IPS-18a (cell line): ENCODE data around the gene SIGLEC10.
A peak's percentile ranks its signal among the peaks of the same experiment; 100 is the strongest.
"Not testable (repeated sequence)": the region's sequence is repeated elsewhere in the genome, so short reads cannot be mapped to it uniquely, and the experiment has no call there.

Experiments used
- H3K27ac ChIP-seq: one replicate; pipeline ENCODE4 v1.5.1; 2013; ENCODE audit warnings: low read length
- H3K27me3 ChIP-seq: one replicate; pipeline ENCODE4 v1.6.1; 2013; ENCODE audit warnings: mild to moderate bottlenecking, low read length; ENCODE audit not compliant: control insufficient read depth, insufficient read depth
- H3K36me3 ChIP-seq: one replicate; pipeline ENCODE4 v1.6.1; 2013; ENCODE audit warnings: low read depth, low read length; ENCODE audit not compliant: control insufficient read depth
- H3K4me1 ChIP-seq: one replicate; pipeline ENCODE4 v1.6.1; 2013; ENCODE audit warnings: low read depth, low read length; ENCODE audit not compliant: control insufficient read depth
- H3K4me3 ChIP-seq: one replicate; pipeline ENCODE4 v1.5.1; 2013; ENCODE audit warnings: low read length
- H3K9ac ChIP-seq: one replicate; pipeline ENCODE4 v1.6.1; 2013; ENCODE audit warnings: mild to moderate bottlenecking, low read length, moderate library complexity
- H3K9me3 ChIP-seq: one replicate; pipeline ENCODE4 v1.6.1; 2013; ENCODE audit warnings: low read depth, low read length; ENCODE audit not compliant: control insufficient read depth

SIGLEC10 gene

DNA sequence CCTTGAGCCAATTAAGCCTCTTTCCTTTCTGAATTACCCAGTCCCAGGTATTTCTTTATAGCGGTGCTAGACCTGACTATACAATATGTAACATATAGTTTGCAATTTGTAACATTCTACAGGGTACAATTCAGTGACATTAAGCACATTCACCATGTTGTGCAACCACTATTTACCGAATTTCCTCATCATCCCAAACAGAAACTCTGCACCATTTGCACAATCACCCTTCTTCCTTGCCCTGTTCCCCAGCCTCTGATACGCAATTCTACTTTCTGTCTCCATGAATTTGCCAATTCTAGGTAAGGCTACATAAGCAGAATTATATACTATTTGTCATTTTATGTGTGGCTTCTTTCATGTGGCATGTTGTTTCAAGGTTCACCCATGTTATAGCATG lies 13.7 kb upstream of the SIGLEC10 start:
- Histone ChIP-seq H3K36me3 (no peaks in the 10 kb centered on the region), H3K9ac (no peak overlapping the region), H3K4me1 (no peaks in the 10 kb centered on the region), H3K9me3 (no peaks in the 10 kb centered on the region), H3K27me3 (no peaks in the 10 kb centered on the region), H3K27ac (no peak overlapping the region), H3K4me3 (no peak overlapping the region)

DNA sequence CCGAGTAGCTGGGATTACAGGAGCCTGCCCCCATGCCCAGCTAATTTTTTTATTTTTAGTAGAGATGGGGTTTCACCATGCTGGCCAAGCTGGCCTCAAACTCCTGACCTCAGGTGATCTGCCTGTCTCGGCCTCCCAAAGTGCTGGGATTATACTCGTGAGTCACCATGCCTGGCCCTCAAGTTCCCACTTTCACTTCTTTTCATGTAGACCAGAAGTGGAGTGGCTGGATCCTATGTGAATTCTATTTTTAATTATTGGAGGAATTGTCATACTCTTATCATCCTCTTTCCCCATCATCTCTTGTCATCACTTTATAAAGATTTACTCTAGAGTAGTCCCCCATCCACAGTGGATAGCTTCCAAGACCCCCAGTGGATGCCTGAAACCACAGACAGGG lies 12.8 kb upstream of the SIGLEC10 start:
- Histone ChIP-seq H3K9me3 (no peaks in the 10 kb centered on the region), H3K9ac (no peak overlapping the region), H3K27me3 (no peaks in the 10 kb centered on the region)

GRCh38 chr19:51427201-51427600 lies 9.8 kb upstream of the SIGLEC10 start:
- Histone ChIP-seq H3K9ac (no peak overlapping the region), H3K4me3 (no peak overlapping the region), H3K4me1 (no peaks in the 10 kb centered on the region), H3K27ac (no peak overlapping the region), H3K27me3 (no peaks in the 10 kb centered on the region), H3K9me3 (no peaks in the 10 kb centered on the region), H3K36me3 (no peaks in the 10 kb centered on the region)

More for the DNA sequence above, 12.8 kb upstream of the SIGLEC10 start:
- Histone ChIP-seq H3K36me3 (no peaks in the 10 kb centered on the region), H3K4me3 (no peak overlapping the region), H3K4me1 (no peaks in the 10 kb centered on the region), H3K27ac (no peak overlapping the region)

- Histone ChIP-seq H3K9me3 (no peaks in the 10 kb centered on the region), H3K4me1 (no peaks in the 10 kb centered on the region), H3K9ac (no peak overlapping the region), H3K4me3 (peak overlapping the region; percentile 37), H3K36me3 (no peaks in the 10 kb centered on the region), H3K27ac (no peak overlapping the region), H3K27me3 (peaks cover 9% of the 10 kb centered on the region)
These were observed 4.6 kb upstream of the SIGLEC10 start for GRCh38 chr19:51422053-51422448.

DNA sequence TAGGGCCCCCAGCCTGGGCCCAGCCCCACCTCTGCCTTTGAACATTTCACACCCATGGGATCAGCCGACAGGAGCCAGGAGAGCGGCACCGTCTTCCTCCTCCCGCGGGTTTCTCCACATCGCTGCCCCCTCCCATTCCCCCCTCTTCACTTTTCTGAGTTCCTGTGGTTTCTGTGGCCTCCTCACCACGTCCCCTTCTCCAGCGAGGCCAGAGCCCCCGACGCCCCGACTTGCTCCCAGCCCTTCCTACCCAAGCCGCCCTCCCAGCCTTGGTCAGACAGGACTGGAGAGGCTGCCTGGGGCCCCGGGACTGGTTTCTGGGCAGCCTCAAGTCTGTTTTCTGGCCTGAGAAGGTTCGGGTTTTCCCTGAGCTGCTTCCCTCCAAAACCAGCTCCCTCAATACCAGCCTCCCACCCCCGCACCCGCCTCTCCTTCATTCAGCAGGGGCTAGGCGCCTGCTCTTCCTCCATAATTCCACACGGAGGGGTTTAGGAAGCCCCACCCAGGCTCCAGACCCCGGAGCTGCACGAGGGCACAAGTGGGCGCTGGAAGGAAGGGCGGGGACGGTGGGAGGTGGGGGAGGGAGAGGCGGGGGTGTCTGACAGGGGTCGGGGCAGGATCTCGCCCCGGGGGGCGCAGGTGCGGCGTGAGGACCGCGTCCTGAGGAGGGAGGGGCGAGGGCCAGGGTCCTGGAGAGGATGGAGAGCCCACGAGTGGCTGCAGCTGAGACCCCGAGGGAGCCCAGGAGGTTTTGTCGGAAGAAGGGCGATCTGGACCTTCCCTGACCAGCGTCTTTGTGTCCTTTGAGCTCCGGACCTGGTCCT lies 4.0 kb upstream of the SIGLEC10 start:
- Histone ChIP-seq H3K36me3 (no peaks in the 10 kb centered on the region), H3K9me3 (no peaks in the 10 kb centered on the region), H3K4me3 (peak overlapping the region; percentile 37), H3K4me1 (no peaks in the 10 kb centered on the region), H3K27me3 (peaks cover 9% of the 10 kb centered on the region), H3K27ac (no peak overlapping the region), H3K9ac (no peak overlapping the region)

DNA sequence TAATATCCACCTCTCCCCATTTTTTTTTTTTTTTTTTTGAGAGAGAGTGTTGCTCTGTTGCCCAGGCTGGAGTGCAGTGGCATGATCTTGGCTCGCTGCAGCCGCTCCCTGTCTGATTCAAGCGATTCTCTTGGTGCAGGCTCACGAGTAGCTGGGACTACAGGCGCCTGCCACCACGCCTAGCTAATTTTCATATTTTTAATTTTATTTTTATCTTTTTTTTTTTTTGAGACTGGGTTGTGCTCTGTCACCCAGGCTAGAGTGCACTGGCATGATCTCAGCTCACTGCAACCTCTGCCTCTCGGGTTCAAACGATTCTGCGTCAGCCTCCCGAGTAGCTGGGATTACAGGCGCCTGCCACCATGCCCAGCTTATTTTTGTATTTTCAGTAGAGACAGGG lies 3.1 kb upstream of the SIGLEC10 start:
- H3K4me3 ChIP-seq, H3K27ac ChIP-seq, H3K36me3 ChIP-seq, H3K9ac ChIP-seq, H3K9me3 ChIP-seq, H3K27me3 ChIP-seq, H3K4me1 ChIP-seq: not testable (repeated sequence)

GRCh38 chr19:51418707-51419106 lies 1.3 kb upstream of the SIGLEC10 start:
- Histone ChIP-seq H3K27me3 (peaks cover 9% of the 10 kb centered on the region), H3K9me3 (no peaks in the 10 kb centered on the region), H3K36me3 (no peaks in the 10 kb centered on the region), H3K9ac (no peak overlapping the region), H3K4me3 (no peak overlapping the region), H3K27ac (no peak overlapping the region), H3K4me1 (no peaks in the 10 kb centered on the region)

DNA sequence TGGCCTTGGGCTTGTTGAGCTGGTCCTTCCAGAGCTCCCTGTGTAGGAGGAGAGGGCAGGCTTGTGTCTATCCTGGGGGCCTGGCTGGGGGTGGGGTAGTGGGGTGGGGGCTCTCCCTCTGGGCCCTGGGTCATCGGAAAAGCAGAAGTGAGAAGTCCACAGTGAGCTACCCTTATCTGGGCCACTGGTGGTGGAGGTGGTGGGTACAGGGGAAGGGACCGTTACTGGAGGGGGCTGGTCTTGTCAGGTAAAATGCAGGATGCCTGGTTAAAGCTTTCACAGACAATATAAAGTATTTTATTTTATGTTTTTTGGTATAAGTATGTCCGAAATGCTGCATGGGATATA lies 342 bp upstream of the SIGLEC10 start:
- Histone ChIP-seq H3K27me3 (peaks cover 9% of the 10 kb centered on the region), H3K27ac (no peak overlapping the region), H3K9me3 (no peaks in the 10 kb centered on the region), H3K9ac (no peak overlapping the region), H3K4me1 (no peaks in the 10 kb centered on the region), H3K4me3 (no peak overlapping the region), H3K36me3 (no peaks in the 10 kb centered on the region)

- H3K9ac ChIP-seq, H3K4me3 ChIP-seq, H3K9me3 ChIP-seq, H3K36me3 ChIP-seq, H3K4me1 ChIP-seq, H3K27ac ChIP-seq, H3K27me3 ChIP-seq: not testable (repeated sequence)
These were observed 1.0 kb downstream of the SIGLEC10 start for GRCh38 chr19:51416422-51416821.

DNA sequence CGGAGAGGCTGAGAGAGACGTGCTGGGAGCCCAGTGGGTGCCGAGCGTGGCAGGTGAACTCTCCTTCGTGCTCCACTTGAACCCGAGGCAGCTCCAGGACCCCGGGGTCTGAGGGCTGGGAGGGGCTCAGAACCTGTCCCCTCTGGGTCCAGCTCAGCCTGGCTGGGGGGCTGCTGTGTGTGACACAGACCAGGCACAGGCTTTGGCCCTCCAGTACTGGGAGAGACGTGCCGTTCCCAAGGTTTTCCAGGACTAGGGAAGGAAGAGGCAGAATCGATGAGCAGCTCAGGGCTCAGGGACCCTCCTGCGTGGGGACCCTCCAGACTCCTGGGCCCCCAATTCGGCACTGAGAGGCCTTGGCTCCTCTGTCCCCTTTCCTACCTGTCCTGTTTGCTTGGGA lies 2.3 kb downstream of the SIGLEC10 start:
- no peaks in the 10 kb centered on the region for H3K36me3 ChIP-seq
- H3K9ac ChIP-seq, result no peak overlapping the region
- H3K27ac ChIP-seq, result no peak overlapping the region
- no peaks in the 10 kb centered on the region for H3K4me1 ChIP-seq
- H3K9me3 ChIP-seq, result no peaks in the 10 kb centered on the region
- H3K27me3 ChIP-seq, result no peaks in the 10 kb centered on the region
- H3K4me3 ChIP-seq, result no peak overlapping the region

DNA sequence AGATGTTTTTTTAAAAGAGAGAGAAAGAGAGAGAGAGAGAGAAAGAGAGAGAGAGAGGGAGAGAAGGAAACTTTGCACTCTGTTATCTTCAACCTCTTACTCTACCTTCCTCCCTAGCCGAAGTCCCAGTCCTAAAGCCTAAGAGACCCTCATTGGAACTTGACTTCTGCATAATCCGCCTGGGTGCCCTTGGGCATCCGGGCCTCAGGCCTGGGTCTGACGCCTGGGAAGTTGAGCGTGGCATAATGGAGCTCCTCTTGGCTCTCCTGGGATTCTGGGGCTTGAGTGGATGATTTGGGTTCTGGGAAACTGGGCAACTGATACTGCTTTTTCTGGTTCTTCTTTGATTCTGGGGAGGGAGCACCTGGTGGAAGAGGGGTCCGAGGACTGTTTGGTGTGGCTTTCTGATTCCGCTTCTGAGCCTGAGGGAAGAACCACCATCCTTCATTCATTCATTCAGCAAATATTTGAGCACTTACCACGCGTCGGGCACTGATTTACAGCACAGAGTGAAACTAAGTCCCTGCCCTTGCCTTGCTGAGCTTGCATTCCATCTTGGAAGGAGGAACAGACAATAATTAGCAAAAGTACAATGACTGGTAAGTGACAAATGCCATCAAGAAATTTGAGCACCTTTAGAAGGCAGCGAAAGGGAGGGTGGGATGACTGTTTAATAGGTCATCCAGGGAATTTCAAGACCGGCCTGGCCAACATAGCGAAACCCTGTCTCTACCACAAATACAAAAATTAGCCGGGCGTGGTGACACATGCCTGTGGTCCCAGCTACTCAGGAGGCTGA lies 6.3 kb downstream of the SIGLEC10 start:
- H3K9me3 ChIP-seq, result no peaks in the 10 kb centered on the region
- H3K27ac ChIP-seq, result no peak overlapping the region

More for the DNA sequence above, 6.3 kb downstream of the SIGLEC10 start:
- H3K4me3 ChIP-seq, result no peak overlapping the region
- no peak overlapping the region for H3K9ac ChIP-seq
- no peaks in the 10 kb centered on the region for H3K4me1 ChIP-seq
- H3K27me3 ChIP-seq, result no peaks in the 10 kb centered on the region
- H3K36me3 ChIP-seq, result no peaks in the 10 kb centered on the region
